ENCODE measurements around the gene TSPAN14. TPM values are rescaled to one million over a fixed set of nuclear protein-coding genes. Genes with fewer than 3 reads are reported as not detected.

TSPAN14 gene
- total and polyA plus RNA-seq, 2 of the 13 experiments (the other 11 are each of a cell fraction or from before 2014, with no cell fraction given), result 24.1 to 80.6 TPM

GRCh38 chr10:80530251-80530650 lies 76.1 kb downstream of the TSPAN14 start (continued):
- TF ChIP-seq PRDM15 (CRISPR knock-in tag; IDR thresholded peaks at IDR 0.05) (no peak), ZNF124 (CRISPR knock-in tag; IDR thresholded peaks at IDR 0.05) (no peak), SMC3 (IDR thresholded peaks at IDR 0.05; ENCODE audit: low read length) (peak; percentile 28; the same call in 1 of the 2 replicates), RAD21 (CRISPR knock-in tag; IDR thresholded peaks at IDR 0.05) (peak; percentile 45; the same call in 1 of the 2 replicates)

GRCh38 chr10:80530816-80531215 lies 76.7 kb downstream of the TSPAN14 start:
- Histone ChIP-seq H3K4me3 (replicated peaks in 1 of 3; ENCODE audit: insufficient read depth in 1 of 3, low read depth in 2 of 3, low read length in 3 of 3) (no peak overlapping the region), H3K79me2 (ENCODE audit: insufficient read depth, low read length) (no peaks in the 10 kb centered on the region), H3K4me1 (ENCODE audit: insufficient read depth, low read length) (0 out of 2 replicates have a peak, but pooled peaks cover 5% of the 10 kb centered on the region), H3K36me3 (replicated peaks in 1 of 2; ENCODE audit: control insufficient read depth in 1 of 2, insufficient read depth in 2 of 2, low read length in 2 of 2) (no peaks in the 10 kb centered on the region), H3K27me3 (ENCODE audit: control insufficient read depth in 1 of 2, insufficient read depth in 2 of 2, low read length in 2 of 2) (peaks cover 0 to 2% of the 10 kb centered on the region in 2 experiments; a peak in 3 of 5 replicates), H2AFZ (ENCODE audit: low read length) (no peak overlapping the region), H3K9me3 (ENCODE audit: low read length) (no peaks in the 10 kb centered on the region), H3K4me2 (ENCODE audit: low read depth, low read length) (no peak overlapping the region), H3K9ac (ENCODE audit: insufficient read depth, low read depth, low read length) (no peak overlapping the region), H3K27ac (ENCODE audit: extremely low read length, insufficient read depth, low read length) (no peak overlapping the region), H4K20me1 (ENCODE audit: insufficient read depth, low read length) (no peaks in the 10 kb centered on the region)
- ATAC-seq (no peak), DNase-seq (ENCODE audit: low spot score) (no peak), FAIRE-seq (no peak)
- CTCF ChIA-PET (ENCODE audit: low intra/inter-chr PET ratio, low total read pairs), result interaction anchor here (2.1 kb wide), 1 partner anchor 86 kb away, joined by 9 read pairs; no protein-coding TSS in a partner anchor
- POLR2A ChIA-PET, result no interaction called here
- TF ChIP-seq GTF3A (CRISPR knock-in tag; conservative IDR thresholded peaks at IDR 0.05) (no peak), ZNF687 (CRISPR knock-in tag; IDR thresholded peaks at IDR 0.05) (no peak), SNRNP70 (IDR thresholded peaks at IDR 0.05; ENCODE audit: low read depth, low read length) (no peak), SALL1 (CRISPR knock-in tag; IDR thresholded peaks at IDR 0.05) (no peak), ZNF282 (IDR thresholded peaks at IDR 0.05; ENCODE audit: partially characterized antibody) (no peak), SNAI1 (CRISPR knock-in tag; IDR thresholded peaks at IDR 0.05; ENCODE audit: borderline replicate concordance) (no peak), SP5 (CRISPR knock-in tag; IDR thresholded peaks at IDR 0.05; ENCODE audit: borderline replicate concordance, low read depth) (no peak), JUND (CRISPR knock-in tag; IDR thresholded peaks at IDR 0.05) (no peak), ZNF333 (CRISPR knock-in tag; IDR thresholded peaks at IDR 0.05; ENCODE audit: borderline replicate concordance) (no peak), ZNF615 (CRISPR knock-in tag; IDR thresholded peaks at IDR 0.05; ENCODE audit: borderline replicate concordance) (no peak), HIVEP1 (CRISPR knock-in tag; IDR thresholded peaks at IDR 0.05) (no peak), ZNF331 (CRISPR knock-in tag; IDR thresholded peaks at IDR 0.05) (no peak)
- in situ Hi-C loops (cut with HindIII; ENCODE audit: extremely low pct_ligation_motif_present, low pct_unique_long_range_greater_than_20kb) (no loop called here), intact Hi-C loops (cut with micrococcal nuclease; ENCODE audit: unreplicated experiment) (loop anchor here (1.0 to 10.0 kb wide), 2 partner anchors 87 to 146 kb away; no protein-coding TSS in a partner anchor)
- 0% methylated on average over 2 of the region's 2 CpGs for WGBS (ENCODE audit: low lambda C conversion rate)
- no TSS peak for BruUV-seq (replicated peaks)
